NT2/D1 (cell line): Measurements from ENCODE around the gene ITPKA.

ENCODE experiments used
- DNase-seq: peaks from one replicate; pipeline ENCODE4 v3.0.0-alpha.2; 2011; ENCODE audit warnings: low read depth, low spot score
- H3K27me3 ChIP-seq: 2 replicates; pipeline ENCODE4 v1.6.0; 2011; ENCODE audit warnings: mild to moderate bottlenecking; ENCODE audit not compliant: insufficient read length, insufficient read depth
- H3K36me3 ChIP-seq: 2 replicates; pipeline ENCODE4 v1.6.1; 2011; ENCODE audit warnings: mild to moderate bottlenecking, low read length, mixed read lengths; ENCODE audit not compliant: insufficient read depth, insufficient read length
- H3K4me1 ChIP-seq: 2 replicates; pipeline ENCODE4 v1.5.1; 2011; ENCODE audit not compliant: insufficient read depth, insufficient read length
- H3K4me3 ChIP-seq: 2 replicates; pipeline ENCODE4 v1.5.1; 2011; ENCODE audit warnings: low read depth; ENCODE audit not compliant: insufficient read length
- H3K9ac ChIP-seq: 2 replicates; pipeline ENCODE4 v1.6.0; 2011; ENCODE audit warnings: low read depth; ENCODE audit not compliant: insufficient read length
- H3K9me3 ChIP-seq: 2 replicates; pipeline ENCODE4 v1.5.1; 2011; ENCODE audit warnings: mild to moderate bottlenecking, low read length; ENCODE audit not compliant: insufficient read depth
- SUZ12 ChIP-seq: IDR thresholded peaks from 2 replicates; pipeline ENCODE4 v1.6.1; 2011; ENCODE audit not compliant: insufficient read length, insufficient read depth; ENCODE audit errors: extremely low read depth
- YY1 ChIP-seq: IDR thresholded peaks from 2 replicates; pipeline ENCODE4 v1.6.1; 2011; ENCODE audit not compliant: insufficient read length, insufficient read depth
- ZNF274 ChIP-seq: IDR thresholded peaks from 2 replicates; pipeline ENCODE4 v1.6.1; 2011; ENCODE audit warnings: mild to moderate bottlenecking, low read depth, low read length

The ITPKA gene

DNA sequence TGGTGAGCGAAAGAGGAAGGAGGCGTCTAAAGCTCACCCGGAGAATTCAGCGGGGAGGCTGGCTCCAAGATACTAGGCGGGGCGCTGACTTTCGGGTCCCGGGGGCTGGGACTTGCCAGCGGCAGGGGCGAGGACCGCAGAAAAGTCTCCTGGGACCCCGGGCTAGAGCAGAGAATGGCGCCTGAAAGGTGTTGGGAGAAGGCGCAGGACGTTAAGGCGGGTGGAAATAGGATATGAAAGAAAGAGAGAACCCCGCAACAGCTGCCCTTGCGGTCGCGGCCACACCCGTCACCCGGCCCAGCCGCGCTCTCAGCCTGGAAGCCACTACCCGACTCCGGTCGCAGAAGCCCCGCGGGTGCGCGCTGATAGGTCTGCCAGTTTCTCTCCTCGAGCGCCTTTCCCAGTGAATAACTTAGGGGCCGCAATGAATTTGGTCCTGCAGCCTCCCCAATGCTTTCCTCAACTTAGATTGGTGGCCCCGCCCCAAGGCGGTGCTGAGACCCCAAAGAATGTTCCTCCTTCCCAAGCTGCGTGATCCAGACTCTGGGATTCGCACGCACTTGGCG lies 19.3 kb downstream of the ITPKA start:
- peaks cover 4% of the 10 kb centered on the region for H3K27me3 ChIP-seq
- no peak overlapping the region for H3K9ac ChIP-seq
- peaks cover 7% of the 10 kb centered on the region for H3K4me1 ChIP-seq
- no peak overlapping the region for H3K4me3 ChIP-seq
- no peak for DNase-seq
- peaks cover 29% of the 10 kb centered on the region for H3K36me3 ChIP-seq
- H3K9me3 ChIP-seq: no peaks in the 10 kb centered on the region
- TF ChIP-seq SUZ12: no peak
- TF ChIP-seq ZNF274: no peak

DNA sequence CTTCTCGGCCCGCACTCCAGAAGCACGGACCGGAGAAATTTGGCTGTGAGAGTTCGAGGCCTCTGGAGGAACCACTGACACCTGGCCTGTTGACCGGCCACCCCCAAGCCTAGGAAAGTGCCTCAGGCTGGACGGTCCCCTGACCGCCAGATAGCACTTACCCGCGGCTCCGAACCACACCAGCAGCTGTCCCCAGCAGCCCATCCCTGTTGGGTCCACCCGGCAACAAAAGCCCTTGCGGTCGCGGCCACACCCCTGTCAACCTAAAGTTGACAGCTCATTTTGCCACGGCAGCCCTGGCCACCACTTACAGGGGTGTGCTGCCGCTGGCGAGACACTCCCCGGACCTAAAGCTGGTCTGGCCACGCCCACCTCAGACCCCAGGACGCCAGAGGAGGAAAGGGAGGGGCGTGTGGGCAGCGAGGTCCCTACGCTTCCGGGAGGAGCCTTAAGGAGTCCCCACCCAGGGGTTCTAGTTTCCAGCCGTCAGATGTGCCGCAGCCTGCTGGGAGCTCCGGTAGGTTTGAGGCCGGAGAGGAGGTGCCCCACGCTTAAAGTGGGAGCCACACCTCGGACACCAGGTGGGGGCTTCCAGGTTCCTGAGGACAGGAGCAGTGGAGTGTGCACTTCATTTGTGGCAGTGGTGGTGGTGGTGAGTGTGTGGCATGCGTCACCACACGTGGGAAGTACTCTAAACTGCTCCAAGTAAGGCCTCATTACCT lies 20.0 kb downstream of the ITPKA start, which contains the start of gene LTK:
TSS of gene LTK (minus strand) at position 322 of the 722 bp plus-strand sequence. CDS start at position 204, 118 bp downstream.
- Histone ChIP-seq H3K27me3 (peaks cover 4% of the 10 kb centered on the region), H3K4me3 (no peak within 1 kb of the TSS), H3K4me1 (peaks cover 7% of the 10 kb centered on the region), H3K9me3 (no peaks in the 10 kb centered on the region), H3K9ac (no peak within 1 kb of the TSS), H3K36me3 (peaks cover 33% of the 10 kb centered on the region)
- TF ChIP-seq ZNF274 (no peak), SUZ12 (no peak), YY1 (no peak)
- no peak for DNase-seq

DNA sequence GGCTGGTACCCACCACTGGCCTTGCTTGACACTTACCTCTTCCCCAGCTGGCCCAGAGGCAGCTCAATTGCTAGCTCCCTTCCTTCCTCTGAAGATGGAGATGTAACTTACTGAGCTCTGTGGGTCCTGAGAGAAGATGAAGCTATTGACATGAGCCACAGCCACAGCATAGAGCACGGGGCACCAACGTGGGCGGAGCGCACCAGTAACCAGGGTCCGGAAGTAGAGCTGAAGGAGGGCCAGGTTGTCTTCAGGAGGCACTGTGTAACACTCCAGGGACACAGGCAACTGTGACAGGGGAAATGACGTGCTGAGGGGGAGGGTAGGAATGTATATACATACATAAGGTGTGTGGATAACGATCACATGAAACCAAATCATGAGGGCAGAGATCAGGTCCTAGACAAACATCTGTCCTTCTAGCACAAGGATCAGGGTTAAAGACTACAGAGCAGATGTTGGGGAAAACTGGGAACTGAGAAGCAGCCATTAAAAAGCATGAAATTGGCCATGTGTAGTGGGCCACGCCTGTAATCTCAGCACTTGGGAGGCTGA lies 24.3 kb downstream of the ITPKA start:
- H3K27me3 ChIP-seq: no peaks in the 10 kb centered on the region
- no peak for TF ChIP-seq YY1
- no peak for TF ChIP-seq ZNF274
- TF ChIP-seq SUZ12: no peak

DNA sequence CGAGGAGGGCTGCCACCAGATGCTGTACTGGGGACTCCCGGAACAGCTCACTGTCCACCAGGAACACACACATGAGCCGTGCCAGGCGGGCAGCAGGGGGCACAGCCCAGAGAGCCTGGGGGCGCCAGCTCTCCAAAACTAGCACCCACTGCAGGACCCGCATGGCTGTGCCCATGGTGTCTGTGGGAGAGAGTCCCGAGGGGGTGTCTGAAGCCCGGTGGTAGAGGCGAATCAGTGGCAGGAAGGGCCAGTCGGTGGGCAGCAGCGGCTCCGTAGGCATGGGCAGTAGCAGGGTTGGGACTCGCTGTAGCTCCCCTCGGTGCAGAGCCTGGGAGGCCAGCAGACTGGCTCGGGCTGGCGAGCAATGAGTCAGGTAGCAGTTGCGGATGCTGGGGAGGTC lies 27.0 kb downstream of the ITPKA start:
- Histone ChIP-seq H3K9me3 (no peaks in the 10 kb centered on the region), H3K4me1 (no peaks in the 10 kb centered on the region), H3K9ac (no peak overlapping the region), H3K27me3 (no peaks in the 10 kb centered on the region), H3K36me3 (peaks cover 75% of the 10 kb centered on the region), H3K4me3 (no peak overlapping the region)
- DNase-seq: no peak
- TF ChIP-seq YY1: no peak
- TF ChIP-seq SUZ12: no peak
- TF ChIP-seq ZNF274: no peak

More for the DNA sequence above, 24.3 kb downstream of the ITPKA start:
- no peaks in the 10 kb centered on the region for H3K9me3 ChIP-seq
- H3K4me3 ChIP-seq: no peak overlapping the region
- DNase-seq: no peak
- H3K36me3 ChIP-seq: peaks cover 64% of the 10 kb centered on the region
- H3K9ac ChIP-seq: no peak overlapping the region
- peaks cover 4% of the 10 kb centered on the region for H3K4me1 ChIP-seq

DNA sequence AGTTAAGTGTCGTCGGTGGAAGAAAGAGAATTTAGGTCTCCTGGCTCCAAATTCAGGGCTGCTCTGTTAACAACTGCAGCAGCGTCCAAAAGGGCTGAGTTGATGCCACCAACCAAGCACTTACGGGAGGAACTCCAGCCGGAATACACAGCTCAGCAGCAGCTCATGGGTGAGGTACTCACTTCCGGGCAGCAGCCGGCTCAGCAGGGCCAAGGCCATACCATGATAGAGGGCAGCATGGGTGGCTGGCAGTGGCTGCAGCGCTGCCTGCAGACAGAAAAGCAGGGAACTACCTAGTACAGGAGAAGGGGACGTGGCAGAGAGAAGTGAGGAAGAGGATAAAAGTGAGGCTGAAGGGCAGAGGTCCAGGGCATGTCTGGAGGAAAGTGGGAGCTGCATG lies 27.9 kb downstream of the ITPKA start:
- TF ChIP-seq SUZ12: no peak
- no peak for TF ChIP-seq YY1
- TF ChIP-seq ZNF274: no peak
- no peaks in the 10 kb centered on the region for H3K4me1 ChIP-seq
- H3K4me3 ChIP-seq: no peak overlapping the region
- peaks cover 80% of the 10 kb centered on the region for H3K36me3 ChIP-seq
- H3K9me3 ChIP-seq: no peaks in the 10 kb centered on the region
- DNase-seq: no peak
- H3K27me3 ChIP-seq: no peaks in the 10 kb centered on the region
- no peak overlapping the region for H3K9ac ChIP-seq

DNA sequence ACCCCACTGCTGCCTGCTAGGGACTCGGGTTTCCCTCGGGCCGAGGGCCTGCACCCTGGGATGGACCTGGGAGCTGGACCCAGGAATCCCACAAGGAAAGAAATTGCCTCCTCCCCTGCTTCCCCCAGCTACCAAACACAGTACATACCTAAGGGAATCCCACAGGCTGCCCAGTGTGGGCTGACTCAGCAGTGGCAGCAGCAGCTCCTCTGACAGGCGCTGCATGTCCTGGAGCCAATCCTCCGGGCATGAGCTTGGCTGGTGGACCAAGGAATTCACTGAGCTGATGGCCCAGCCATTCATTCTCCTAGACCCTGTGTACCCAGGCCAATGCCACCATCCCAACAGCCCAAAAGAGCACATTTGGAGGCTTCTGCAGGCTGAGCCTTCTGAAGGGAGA lies 29.4 kb downstream of the ITPKA start:
- no peak overlapping the region for H3K4me3 ChIP-seq
- no peaks in the 10 kb centered on the region for H3K9me3 ChIP-seq
- H3K4me1 ChIP-seq: no peaks in the 10 kb centered on the region
- H3K36me3 ChIP-seq: peaks cover 80% of the 10 kb centered on the region
- TF ChIP-seq SUZ12: no peak
- TF ChIP-seq ZNF274: no peak
- no peak for TF ChIP-seq YY1
- H3K27me3 ChIP-seq: no peaks in the 10 kb centered on the region
- H3K9ac ChIP-seq: no peak overlapping the region
- no peak for DNase-seq

DNA sequence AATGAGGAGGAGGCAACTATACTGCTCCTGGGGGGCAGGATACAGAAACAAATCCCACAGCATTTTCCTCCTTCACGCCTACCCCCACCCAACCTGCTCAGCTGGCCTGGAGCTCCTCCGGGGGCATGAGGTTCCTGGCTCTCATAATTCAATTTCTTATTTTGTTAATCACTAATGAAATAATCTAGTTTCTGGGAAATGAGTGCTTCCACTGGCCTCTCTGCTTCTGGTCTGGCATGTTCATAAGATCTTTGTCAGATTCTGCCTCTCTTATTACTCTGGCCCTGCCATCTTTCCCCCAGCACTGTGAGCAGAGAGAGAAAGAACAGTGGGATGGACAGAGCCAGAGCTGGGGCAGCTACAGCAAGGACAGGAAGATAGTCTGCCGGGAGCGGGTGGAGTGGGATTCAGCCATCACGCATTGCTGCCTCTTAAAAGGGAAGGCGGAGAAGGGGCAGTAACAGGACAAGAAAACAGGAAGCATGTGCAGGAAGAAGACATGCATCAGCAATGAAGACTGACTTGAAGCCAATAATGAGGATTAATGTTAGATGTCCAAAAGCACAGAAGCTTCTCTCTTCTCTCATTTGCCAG lies 36.8 kb downstream of the ITPKA start:
- Histone ChIP-seq H3K9ac (no peak overlapping the region), H3K9me3 (no peaks in the 10 kb centered on the region), H3K4me1 (no peaks in the 10 kb centered on the region), H3K4me3 (no peak overlapping the region), H3K36me3 (peaks cover 78% of the 10 kb centered on the region), H3K27me3 (no peaks in the 10 kb centered on the region)
- no peak for TF ChIP-seq ZNF274
- no peak for TF ChIP-seq YY1
- TF ChIP-seq SUZ12: no peak
- DNase-seq: no peak
